Neural progenitor cell (in vitro differentiated cells): ENCODE data around the gene ONECUT1.

Experiments
- EZH2phosphoT487 ChIP-seq: fragments of 200-600 bp; sonication (generic); IDR thresholded peaks from 2 replicates; pipeline ENCODE4 v1.6.1; 2017; ENCODE audit warnings: antibody characterized with exemption
- TF ChIP-seq, protein P1 (sequence below): fragments of 200-600 bp; sonication (generic); IDR thresholded peaks from 2 replicates; pipeline ENCODE4 v1.5.1; 2017; ENCODE audit warnings: antibody characterized with exemption, mild to moderate bottlenecking

DNA sequence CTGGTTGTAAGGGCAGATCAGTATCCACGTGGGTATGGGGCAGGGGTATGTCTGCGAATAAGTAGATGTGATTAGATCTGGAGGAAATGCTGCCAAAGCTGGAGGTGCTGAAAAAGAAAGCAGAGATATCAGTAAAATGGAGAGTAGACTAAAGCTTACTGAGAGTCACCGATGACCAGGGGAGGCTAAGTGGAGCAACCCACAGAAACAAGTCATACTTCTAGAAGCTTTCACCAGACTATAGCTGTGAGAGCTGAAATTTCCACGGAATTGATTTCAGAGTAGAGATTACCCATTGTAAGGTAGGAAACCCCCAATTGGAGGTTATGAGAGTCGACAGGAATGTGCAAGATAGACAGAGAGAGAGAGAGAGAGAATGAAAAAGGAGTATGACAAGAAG lies 27.5 kb downstream of the ONECUT1 start:
- TF ChIP-seq, protein P1, sequence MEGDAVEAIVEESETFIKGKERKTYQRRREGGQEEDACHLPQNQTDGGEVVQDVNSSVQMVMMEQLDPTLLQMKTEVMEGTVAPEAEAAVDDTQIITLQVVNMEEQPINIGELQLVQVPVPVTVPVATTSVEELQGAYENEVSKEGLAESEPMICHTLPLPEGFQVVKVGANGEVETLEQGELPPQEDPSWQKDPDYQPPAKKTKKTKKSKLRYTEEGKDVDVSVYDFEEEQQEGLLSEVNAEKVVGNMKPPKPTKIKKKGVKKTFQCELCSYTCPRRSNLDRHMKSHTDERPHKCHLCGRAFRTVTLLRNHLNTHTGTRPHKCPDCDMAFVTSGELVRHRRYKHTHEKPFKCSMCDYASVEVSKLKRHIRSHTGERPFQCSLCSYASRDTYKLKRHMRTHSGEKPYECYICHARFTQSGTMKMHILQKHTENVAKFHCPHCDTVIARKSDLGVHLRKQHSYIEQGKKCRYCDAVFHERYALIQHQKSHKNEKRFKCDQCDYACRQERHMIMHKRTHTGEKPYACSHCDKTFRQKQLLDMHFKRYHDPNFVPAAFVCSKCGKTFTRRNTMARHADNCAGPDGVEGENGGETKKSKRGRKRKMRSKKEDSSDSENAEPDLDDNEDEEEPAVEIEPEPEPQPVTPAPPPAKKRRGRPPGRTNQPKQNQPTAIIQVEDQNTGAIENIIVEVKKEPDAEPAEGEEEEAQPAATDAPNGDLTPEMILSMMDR = no peak
- no peak for TF ChIP-seq EZH2phosphoT487
